Brain pericyte (primary cell): ENCODE results near the gene UGT1A7.
"Not testable (repeated sequence)": the region's sequence is repeated elsewhere in the genome, so short reads cannot be mapped to it uniquely, and the experiment has no call there.

ENCODE experiments used
- DNase-seq: peaks from one replicate; pipeline ENCODE4 v3.0.0-alpha.2; 2012; ENCODE audit warnings: low read depth, low spot score

Gene UGT1A7

DNA sequence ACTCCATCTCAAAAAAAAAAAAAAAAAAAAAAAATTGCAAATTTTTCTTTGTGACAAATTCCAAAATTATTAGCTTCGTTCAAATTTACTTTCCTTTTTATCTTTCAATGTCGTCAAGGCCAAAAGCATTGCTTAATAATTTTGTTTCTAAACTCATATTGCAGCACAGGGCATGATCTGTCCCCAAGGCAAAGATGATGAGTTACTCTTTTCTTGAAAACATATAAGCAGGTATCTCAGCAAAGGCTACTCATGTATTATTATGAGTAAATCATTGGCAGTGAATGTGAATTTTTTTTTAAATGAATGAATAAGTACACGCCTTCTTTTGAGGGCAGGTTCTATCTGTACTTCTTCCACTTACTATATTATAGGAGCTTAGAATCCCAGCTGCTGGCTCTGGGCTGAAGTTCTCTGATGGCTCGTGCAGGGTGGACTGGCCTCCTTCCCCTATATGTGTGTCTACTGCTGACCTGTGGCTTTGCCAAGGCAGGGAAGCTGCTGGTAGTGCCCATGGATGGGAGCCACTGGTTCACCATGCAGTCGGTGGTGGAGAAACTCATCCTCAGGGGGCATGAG, at the start of gene UGT1A7:
UGT1A7 (plus strand) TSS at position 381 of the 579 bp plus-strand sequence; CDS start at position 418, 37 bp downstream.
- DNase-seq = no peak

DNA sequence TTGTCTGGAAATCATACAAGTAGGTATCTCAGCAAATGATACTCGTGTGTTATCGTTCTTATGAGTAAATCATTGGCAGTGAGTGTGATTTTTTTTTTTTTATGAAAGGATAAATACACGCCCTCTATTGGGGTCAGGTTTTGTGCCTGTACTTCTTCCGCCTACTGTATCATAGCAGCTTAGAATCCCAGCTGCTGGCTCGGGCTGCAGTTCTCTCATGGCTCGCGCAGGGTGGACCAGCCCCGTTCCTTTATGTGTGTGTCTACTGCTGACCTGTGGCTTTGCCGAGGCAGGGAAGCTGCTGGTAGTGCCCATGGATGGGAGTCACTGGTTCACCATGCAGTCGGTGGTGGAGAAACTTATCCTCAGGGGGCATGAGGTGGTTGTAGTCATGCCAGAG, 45.4 kb upstream of the UGT1A7 start, which contains the start of gene UGT1A10:
UGT1A10 (plus strand) TSS at position 143 of the 400 bp plus-strand sequence; CDS start at position 218, 75 bp downstream.
- not testable (repeated sequence) for DNase-seq

DNA sequence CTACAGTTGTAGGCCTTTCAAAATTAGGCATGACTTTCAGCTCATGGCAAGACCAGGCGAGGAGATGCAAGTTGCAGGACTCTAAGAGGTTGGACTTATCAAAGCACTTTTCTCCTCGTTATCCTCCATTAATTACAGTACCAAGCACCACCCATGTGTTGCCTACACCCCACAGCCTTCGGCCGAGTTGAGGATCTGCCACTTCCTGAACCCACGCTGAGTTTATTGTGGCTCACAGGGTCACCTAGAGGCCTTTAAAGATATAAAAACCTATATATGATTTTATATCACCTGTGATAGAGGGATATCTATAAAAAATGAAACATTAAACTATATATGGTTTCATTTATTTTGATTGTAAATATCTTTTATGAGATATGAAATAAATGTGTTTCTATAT, 42.9 kb upstream of the UGT1A7 start:
- DNase-seq = no peak

DNA sequence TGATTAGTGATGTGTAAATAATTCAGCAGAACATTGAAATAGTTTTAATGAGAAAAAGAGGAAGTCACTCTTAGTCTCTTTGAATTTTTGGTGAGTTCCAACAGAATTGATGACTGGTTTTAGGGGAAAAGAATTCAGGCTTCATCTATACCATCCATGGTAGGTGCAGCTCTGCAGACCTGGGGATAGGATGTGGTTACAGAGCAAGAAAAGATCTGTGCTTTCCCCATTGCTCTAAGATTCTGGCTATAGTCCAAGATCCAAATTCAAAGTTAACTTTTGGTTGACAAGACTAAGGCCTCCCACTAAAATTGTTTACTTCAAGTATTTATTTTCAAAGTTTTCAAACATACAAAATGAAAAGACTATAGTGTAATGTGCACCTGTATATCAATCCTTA, 41.8 kb upstream of the UGT1A7 start:
- DNase-seq = no peak

DNA sequence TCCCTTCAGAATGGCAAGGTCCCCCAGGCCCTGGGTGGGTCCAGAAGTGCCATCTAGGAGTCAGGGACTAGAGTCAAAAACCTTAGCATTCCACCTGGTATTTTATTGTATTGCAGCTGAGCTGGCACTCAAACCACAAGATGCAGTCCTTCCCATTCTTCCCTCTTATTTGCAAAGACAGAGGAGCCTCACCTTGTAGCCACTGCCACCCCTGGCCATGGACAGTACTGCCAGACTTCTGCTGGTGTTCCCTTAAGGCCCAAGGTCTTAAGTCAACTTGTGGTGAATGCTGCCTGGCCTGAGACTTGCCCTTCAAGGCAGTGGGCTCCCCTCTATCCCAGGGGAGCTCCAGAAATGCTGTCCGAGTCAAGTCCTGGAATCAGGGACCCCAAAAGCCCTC, 38.6 kb upstream of the UGT1A7 start:
- no peak for DNase-seq

DNA sequence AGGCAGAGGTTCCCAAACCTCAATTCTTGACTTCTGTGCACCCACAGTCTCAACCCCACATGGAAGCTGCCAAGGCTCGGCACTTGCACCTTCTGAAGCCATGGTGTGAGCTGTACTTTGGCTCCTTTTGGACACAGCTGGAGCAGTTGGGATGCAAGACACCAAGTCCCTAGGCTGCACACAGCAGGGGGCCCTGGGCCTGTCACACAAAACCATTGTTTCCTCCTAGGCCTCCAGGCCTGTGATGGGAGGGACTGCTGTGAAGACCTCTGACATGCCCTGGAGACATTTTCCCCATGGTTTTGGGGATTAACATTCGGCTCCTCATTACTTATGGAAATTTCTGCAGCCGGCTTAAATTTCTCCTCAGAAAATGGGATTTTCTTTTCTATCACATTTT, 35.7 kb upstream of the UGT1A7 start:
- not testable (repeated sequence) for DNase-seq

DNA sequence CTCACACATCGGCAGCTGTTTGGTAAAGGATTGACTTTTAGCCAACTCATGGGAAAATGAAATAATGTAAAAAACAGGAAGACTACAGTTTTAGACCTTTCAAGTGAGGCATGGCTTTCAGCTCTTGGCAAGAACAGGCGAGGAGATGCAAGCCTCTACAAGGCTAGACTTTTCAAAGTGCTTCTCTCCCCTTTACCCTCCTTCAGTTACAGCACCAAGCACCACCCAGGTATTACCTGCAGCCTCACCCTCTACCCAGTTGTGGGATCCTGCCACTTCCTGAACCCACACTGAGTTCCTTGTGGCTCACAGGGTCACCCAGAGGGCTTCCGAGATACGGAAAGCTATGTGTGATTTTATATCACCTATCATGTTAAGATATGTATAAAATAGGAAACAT, 30.7 kb upstream of the UGT1A7 start:
- DNase-seq = no peak

DNA sequence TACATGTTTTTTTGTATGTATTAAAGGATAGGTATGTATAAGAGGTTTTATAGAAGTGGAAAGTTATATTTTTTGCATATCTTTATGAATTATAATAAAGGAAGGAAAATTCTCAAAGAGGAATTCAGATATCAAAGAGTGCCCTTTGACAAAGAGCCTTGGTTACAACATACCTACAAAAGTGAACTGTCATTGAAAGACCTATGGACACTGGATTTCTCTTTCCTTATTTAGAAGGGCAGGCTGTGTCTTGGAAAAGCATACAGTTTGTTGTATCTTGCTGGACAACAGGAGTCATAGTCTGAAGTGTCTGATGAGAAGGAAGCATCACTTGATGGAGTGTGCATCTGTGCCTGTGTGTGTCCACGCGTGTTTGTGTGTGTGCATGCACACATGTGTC, 30.3 kb upstream of the UGT1A7 start:
- DNase-seq = no peak

DNA sequence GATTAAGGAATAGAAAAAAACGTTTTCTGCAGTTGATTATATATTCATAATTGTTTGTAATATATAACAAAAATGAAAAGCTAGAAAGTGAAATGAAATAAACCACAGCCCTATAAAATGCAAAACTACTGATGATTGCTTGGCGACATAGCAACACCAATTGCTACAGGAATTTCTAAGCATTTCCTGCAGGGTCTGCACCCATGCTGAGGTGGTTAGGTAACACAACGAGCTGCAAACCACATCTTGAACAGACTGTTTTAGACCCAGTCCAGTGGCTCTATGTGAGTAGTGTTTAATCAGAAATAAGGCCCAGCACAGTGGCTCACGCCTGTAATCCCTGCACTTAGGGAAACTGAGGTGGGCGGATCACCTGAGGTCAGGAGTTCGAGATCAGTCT, 27.2 kb upstream of the UGT1A7 start:
- DNase-seq = no peak

DNA sequence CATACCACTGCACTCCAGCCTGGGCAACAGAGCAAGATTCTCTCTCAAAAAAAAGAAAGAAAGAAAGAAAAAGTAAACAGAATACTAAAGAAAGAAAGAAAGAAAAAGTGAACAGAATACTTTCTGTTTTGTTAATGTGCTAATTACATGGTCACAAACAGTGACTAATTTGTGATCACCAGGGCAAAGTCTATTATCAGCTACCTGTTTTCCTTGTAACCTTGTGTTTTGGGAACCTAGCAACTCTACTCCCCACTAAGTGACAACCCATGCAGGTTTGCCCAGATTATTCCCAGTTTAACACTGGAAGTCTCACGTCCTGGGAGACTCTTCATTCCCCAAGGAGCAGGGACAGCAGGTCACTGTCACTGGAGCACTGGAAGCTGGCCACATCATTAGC, 26.7 kb upstream of the UGT1A7 start:
- DNase-seq = no peak

DNA sequence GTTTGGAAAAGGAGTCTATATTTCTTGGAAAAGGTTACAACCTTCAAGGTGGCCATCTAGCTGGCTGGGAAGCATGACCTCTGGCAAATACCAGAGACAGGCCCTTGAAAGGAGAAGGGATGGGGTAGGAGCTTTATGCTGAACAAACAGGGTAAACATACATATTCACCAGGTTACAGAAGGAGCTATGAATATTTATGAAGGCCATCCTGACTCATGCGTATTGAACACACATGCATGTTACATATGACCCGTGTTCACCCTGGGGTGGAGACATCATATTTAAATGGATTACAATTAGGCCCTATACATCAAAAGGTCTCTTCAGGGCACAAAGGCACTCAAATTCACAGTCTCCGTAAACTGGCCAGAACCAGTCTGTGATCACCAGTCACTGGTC, 25.8 kb upstream of the UGT1A7 start:
- DNase-seq = not testable (repeated sequence)

DNA sequence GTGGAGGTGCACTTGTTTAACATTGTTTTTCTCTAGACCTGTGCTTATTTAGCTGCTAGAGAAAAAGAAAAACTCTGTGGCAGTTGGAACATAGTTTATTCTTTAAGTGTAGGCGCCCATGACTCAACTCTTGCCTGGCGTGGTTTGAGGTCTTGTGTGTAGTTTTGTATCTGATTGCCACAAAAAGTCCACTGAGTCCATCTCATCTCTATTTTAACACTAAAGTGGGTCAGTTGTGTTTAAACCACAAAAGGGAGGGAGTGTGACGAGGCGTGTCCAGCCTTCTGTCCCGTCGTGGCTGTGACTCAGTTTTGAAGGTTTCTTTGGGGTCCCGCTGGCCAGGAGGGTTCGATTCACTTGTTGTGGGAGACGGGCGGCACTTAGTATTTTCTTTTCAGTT, 25.3 kb upstream of the UGT1A7 start:
- no peak for DNase-seq

DNA sequence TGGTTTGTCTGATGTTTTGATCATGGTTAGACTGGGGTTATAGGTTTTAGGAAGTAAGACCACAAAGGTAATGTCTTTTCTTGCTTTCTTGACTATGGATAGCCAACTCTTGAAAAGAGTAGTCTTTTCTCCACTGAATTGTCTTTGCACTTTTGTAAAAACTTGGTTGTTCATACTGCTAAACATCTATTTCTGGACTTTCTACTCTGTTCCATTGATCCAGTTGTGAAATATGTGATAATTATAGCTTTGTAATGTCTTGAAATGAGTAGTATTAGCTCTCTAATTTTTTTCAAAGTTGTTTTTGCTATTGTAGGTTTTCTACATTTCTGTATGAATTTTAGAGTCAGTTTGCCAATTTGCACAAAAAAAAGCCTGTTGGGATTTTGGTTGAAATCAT, 23.1 kb upstream of the UGT1A7 start:
- DNase-seq = no peak

DNA sequence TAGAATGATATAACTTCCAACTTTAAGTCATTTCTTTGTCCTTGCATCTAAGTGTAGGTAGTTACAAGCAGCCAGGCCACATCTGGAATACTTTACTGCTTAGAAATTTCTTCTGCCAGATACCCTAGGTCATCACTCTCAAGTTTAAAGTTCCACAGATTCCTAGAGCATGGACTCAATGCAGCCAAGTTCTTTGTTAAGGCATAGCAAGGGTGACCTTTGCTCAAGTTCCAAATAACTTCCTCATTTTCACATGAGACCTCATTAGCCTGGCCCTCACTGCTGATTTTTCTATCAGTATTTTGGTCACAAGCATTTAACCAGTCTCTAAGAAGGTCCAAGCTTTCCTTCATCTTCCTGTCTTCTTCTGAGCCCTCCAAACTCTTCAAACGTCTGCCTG, 17.8 kb upstream of the UGT1A7 start:
- no peak for DNase-seq

DNA sequence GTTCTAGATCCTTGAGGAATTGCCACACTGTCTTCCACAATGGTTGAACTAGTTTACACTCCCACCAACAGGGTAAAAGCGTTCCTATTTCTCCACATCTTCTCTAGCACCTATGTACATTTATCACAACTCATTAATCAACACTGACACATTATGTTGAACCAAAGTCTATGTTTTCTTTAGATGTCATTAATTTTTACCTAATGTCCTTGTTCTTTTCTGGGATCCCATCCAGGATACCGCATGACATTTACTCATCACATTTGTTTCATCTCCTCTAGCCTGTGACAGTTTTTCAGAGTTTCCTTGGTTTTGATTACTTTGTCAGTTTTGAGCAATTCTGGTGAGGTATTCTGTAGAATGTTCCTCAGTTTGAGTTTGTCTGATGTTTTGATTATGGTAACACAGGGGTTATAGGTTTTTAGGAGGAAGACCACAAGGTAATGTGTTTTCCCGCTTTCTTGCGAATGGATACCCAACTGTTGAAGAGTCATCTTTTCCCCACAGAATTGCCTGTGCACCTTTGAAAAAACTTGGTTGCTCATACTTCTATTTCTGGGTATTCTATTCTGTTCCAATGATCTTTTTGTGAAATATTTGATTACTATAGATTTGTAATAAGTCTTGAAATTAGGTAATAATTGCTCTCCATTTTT, 13.0 kb upstream of the UGT1A7 start:
- no peak for DNase-seq

DNA sequence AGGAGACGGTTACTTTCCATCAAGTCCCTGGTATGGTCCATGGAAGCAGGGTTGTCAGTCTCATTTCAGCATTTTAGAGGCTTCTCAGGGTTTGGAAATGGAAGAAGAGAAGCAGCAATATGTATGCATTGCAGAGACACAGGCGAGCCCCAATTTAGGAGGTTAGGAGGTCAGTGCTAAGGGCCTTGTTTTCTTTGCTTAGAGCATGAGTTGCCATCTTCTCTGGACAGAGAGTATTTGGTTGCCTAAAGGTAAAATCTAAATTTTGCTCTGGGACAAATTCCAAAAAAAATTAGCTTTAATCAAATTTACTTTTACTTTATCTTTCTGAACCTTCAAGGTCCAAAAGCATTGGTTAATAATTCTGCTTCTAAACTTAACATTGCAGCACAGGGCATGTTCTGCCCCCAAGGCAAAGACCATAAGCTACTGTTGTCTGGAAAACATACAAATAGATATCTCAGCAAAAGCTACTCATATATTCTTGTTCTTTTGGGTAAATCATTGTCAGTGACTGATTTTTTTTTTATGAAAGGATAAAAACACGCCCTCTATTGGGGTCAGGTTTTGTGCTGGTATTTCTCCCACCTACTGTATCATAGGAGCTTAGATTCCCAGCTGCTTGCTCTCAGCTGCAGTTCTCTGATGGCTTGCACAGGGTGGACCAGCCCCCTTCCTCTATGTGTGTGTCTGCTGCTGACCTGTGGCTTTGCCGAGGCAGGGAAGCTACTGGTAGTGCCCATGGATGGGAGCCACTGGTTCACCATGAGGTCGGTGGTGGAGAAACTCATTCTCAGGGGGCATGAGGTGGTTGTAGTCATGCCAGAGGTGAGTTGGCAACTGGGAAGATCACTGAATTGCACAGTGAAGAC, 10.2 kb upstream of the UGT1A7 start, which contains the start of gene UGT1A9:
UGT1A9 (plus strand) TSS at position 609 of the 872 bp plus-strand sequence; CDS start at position 646, 37 bp downstream.
- DNase-seq = no peak

DNA sequence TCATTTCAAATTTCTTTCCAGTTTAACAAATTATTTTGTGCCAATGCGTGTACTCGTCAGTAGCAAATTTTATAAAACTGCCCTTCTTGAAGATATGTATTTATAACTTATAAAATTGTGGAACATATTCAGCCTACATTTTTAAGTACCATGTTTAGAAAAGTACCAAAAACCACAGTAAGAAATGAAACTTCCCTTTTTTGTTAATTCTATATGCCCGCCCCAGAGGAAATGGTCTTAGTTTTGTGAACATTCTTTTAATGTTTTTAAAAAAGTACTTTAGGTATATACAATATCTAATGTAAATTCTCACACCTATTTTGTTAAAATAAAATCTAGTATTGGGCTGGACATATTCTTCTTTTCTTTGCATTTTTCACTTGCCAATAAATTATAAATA, 8.8 kb upstream of the UGT1A7 start:
- no peak for DNase-seq

DNA sequence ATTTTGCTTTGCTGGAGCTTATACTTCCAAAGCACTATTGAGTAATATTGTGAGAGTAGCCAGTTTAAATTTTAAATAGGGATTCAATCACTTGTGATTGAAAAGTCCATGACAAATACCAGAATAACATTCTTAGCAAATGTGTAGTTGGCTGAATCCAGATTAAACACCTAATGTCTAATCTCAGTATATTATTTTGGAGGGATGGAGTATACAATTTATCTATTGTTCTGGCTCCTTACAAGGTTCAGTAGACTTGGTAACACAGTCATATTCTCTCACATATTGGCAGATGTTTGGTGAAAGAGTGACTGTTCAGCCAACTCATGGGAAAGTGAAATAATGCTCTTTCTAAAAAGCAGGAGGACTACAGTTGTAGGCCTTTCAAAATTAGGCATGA, 7.8 kb upstream of the UGT1A7 start:
- DNase-seq = no peak

DNA sequence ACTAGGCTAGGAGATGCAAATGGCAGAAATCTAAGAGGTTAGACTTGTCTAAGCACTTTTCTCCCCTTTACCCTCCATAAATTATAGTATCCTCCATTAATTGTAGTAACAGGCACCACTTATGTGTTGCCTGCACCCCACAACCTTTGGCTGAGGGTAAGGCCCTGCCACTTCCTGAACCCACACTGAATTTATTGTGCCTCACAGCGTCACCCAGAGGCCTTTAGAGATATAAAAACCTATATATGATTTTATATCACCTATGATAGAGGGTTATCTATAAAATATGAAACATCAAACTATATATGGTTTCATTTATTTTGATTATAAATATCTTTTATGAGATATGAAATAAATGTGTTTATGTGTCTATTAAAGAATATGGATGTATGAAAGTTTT, 7.4 kb upstream of the UGT1A7 start:
- DNase-seq = no peak

DNA sequence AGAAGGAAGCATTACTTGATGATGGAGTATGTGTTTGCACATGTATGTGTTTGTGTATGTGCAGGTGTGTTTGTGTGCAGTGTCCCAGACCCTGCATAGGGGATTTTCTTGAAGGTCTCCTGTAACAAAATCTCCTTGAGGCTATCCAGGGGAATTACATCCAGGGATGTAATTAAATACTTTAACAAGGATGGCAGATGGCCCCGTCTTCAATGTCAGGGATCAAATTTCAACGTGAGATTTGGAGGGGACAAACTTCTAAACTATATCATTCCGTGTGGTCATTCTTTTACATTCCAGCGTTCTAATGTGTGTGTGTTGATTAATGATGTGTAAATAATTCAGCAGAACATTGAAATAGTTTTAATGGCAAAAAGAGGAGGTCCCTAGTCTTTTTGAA, 6.7 kb upstream of the UGT1A7 start:
- DNase-seq = no peak

DNA sequence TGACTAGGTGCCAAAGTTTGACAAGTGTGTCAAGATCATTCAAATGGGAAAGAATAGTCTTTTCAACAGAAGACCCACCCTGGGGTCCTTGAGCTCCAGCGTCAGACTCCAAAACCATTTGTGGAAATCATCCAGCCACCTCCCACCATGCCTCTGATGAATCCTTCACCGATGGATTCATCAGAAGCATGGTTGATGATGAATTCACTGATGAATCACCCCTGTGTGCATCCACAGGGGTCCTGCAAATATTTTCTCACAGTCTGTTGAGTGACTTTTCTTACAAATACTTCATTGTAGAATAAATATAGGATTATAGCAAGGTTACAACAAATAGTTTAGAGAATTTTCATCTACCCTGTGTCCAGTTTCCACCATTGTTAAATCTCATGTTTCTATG, 5.7 kb upstream of the UGT1A7 start:
- no peak for DNase-seq

DNA sequence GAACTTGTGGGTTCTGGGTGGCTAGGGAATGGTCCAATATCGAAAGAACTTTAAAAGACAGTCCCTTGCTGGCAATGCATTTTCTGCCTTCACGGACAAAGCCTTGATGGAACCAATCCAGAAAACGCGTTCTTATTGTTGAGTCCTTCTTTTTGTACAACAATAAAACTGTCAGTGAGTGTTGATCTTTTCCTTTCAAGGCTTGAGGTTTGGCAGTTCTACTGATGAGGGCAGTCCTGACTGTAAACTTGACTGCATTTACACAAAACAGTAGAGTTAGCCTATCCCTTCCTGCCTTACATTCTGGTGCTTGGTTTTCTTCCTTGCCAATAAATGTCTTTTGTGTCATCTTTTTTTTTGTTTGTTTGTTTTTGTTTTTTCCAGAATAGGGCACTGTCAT, 2.5 kb upstream of the UGT1A7 start:
- no peak for DNase-seq
